Activated CD8-positive, alpha-beta memory T cell treated with anti-CD3 and anti-CD28 coated beads, Interleukin-2, amount 10 ng/mL, durations not matched to agents 7 days and 5 days (primary cell): ENCODE measurements around the gene PSMD2. TPM values are rescaled to one million over a fixed set of nuclear protein-coding genes. Genes with fewer than 3 reads are reported as not detected.

ENCODE experiments used
- total RNA-seq, 2 experiments: library from RNA; stranded (reverse); gene quantifications; one replicate each; pipeline ENCODE4 v1.2.3, GENCODE V29; 2021

The PSMD2 gene
- total RNA-seq, 2 experiments from 2014 or later: 193 to 258 TPM

Other genes starting within 250 kb of the PSMD2 start
- gene HTR3C, start 246.2 kb upstream of the PSMD2 start, total RNA-seq: not detected
- not detected for gene HTR3E, start 202.2 kb upstream of the PSMD2 start, total RNA-seq
- 10 to 100 TPM; 52.2 to 61.6 TPM for gene EIF2B5, start 163.9 kb upstream of the PSMD2 start, total RNA-seq
- 10 to 100 TPM; 42.6 to 44.2 TPM for gene DVL3, start 143.9 kb upstream of the PSMD2 start, total RNA-seq
- gene AP2M1, start 124.4 kb upstream of the PSMD2 start, total RNA-seq: 100 to 1,000 TPM; 218 to 230 TPM
- gene ABCF3, start 113.0 kb upstream of the PSMD2 start, total RNA-seq: 10 to 100 TPM; 57.6 to 60.2 TPM
- gene VWA5B2, start 69.7 kb upstream of the PSMD2 start, total RNA-seq: not detected
- 10 to 100 TPM; 38.7 to 48.2 TPM for gene ALG3, start 50.3 kb upstream of the PSMD2 start, total RNA-seq
- gene EEF1AKMT4, start 49.6 kb upstream of the PSMD2 start, total RNA-seq: 1 to 10 TPM; 4.1 to 6.7 TPM
- gene CAMK2N2, start 37.7 kb upstream of the PSMD2 start, total RNA-seq: under 1 TPM; 0.20 to 0.37 TPM
- gene ECE2, start 23.2 kb upstream of the PSMD2 start, total RNA-seq: not detected
- 100 to 1,000 TPM; 348 to 471 TPM for gene EIF4G1, start 15.4 kb downstream of the PSMD2 start, total RNA-seq
- gene FAM131A, start 38.4 kb downstream of the PSMD2 start, total RNA-seq: 1 to 10 TPM; 3.1 to 4.5 TPM
- gene CLCN2, start 62.4 kb downstream of the PSMD2 start, total RNA-seq: 1 to 10 TPM; 3.4 to 4.1 TPM
- 100 to 1,000 TPM in 1 of 2 experiments, 10 to 100 TPM in 1; 84.3 to 104 TPM for gene POLR2H, start 62.5 kb downstream of the PSMD2 start, total RNA-seq
- gene THPO, start 79.0 kb downstream of the PSMD2 start, total RNA-seq: not detected
- not detected for gene CHRD, start 80.8 kb downstream of the PSMD2 start, total RNA-seq